ENCODE results near the gene PPEF1.
"Not testable (repeated sequence)": the region's sequence is repeated elsewhere in the genome, so short reads cannot be mapped to it uniquely, and the experiment has no call there.

The PPEF1 gene

DNA sequence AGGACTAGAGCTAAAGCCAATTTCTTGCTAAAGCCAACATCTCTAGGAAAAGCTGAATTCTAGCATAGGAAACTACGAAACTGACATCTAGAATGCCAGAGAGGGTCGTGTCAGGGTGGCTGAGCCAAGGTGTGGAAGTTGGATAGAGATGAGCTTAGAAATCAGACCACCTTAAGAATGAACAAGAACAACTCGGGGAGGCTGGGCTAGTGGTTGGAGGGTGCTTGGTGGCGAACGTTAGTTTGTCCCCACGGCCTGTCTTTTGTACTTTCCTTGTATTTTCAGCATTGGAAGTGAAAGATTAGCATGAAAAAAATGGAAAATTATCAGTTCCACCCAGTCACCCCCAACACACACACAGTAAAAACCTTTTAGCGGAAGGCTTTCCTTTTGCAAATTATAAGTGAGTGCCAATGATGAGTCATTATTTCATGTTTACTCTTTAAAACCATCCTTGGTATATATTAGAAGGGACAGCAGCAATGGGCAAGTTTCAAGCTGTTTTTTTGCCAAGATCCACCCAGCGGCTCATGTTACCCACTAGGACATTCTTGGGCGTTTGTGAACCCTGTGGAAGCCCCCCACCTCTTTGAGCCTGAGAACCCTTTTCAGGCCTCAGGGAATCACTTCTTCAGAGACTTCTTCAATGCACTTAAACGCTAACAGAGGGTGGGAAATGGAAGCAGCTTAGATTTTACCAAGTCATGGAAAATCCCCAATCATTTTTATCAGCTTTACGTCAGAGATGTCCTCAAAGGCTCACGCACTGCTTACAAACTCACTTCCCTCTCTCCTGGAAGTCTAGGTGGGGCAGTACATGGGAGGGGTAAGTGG, 4.9 kb upstream of the PPEF1 start:
- DNase-seq: no peak

DNA sequence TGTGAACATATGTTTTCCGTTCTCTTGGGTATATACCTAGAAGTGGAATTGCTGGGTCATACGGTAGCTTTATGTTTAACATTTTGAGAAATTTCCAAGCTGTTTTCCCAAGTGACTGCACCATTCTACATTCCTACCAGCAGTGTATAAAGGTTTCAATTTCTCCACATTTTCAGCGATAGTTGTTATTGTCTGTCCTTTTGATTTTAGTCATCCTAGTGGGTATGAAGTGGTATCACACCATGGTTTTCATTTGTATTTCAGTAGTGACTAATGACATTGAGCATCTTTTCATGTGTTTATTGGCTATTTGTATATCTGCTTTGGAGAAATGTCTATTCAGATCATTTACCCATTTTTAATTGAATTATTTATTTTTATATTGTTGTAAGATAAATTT, 2.4 kb downstream of the PPEF1 start:
- DNase-seq: no peak

DNA sequence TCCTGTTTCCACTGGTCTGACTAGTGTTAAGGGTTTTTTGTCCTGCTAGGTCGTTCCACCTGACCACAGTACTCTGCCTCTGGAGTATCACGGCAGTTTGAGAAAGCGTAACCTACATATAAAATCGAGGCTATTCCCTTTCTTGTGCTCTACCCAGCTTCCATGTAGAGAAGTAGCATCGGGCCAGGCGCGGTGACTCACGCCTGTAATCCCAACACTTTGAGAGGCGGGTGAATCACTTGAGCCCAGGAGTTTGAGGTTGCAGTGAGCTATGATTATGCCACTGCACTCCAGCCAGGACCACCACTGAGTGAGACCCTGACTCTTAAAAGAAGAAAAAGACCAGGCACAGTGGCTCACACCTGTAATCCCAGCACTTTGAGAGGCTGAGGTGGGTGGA, 7.5 kb downstream of the PPEF1 start:
- DNase-seq: no peak

DNA sequence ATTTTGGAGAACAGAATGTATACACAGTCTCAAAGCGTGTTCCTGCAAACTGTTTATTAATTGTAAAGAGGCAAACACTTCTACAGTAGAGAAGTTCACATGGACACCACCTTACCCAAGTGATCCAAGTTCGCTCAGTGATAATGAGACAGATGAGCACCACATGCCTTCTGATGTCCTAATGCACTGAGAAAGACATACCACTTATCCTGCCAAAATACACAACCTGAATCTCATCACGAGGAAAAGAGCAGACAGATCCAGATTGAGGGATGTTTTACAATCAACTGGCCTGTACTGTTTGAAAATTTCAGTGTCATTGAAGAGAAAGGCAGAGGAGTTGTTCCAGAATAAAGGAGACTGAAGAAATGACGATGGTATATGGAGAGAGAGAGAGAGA, 12.4 kb downstream of the PPEF1 start:
- no peak for DNase-seq

DNA sequence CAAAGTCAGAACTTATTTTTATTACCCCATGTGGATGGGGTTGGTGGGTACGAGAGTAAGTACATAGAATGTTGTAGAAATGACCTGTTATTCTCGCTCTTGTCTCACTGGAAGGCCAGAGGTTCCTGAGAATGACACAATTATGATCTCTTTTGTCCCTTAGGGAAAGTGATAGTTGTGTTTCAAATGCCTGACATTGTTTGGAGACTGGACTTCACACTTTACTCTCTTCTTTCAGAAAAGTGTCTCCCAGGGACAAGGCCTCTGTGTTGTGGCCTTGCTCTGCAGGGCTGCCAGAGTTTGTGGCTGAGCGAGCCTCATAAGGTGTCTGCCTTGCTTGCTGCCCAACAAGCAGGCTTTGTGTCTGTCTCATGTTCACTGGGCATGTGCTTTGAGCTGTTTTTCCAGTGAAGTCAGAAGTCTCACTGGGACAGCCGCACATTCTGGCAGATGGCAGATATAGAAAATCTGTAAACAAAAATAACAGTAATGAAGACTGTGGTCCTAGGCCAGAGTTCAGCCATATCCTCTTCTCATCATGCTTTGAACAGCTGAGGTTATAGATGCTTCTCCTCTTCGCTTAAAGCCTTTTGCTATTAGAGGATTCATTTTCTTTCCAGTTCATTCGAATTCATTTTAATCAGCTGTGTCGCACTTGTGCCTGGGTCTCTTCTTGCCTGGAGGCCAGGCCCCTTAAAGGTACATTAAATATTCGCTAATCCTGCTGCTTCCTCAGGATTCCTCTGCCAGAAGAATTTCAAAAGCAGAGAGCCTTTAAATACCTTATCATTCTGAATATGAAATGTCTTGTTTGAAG, 14.4 kb downstream of the PPEF1 start:
- DNase-seq: no peak

DNA sequence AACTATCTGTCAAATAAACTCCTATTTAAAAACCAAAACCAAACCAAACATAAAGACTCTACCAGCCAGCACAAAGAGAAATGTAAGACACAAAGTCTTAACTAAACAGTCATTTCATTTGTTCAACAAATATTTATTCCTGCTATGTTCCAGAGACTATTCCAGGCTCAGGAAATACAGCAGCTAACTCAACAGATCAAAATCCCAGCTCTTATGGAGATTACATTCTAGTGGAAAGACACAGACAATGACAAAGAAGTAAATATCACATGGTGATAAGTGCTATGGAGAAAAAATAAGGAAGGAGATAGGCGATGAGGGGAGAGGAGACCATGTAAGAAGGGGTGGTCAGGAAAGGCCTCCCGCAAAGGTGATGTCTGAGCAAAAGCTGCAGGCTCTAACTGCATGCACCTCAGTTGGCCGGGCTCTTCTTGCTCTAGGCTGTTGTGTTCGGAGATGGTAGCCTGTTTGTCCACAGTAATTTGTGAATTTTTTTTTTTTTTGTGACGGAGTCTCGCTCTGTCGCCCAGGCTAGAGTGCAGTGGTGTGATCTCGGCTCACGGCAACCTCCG, 15.1 kb downstream of the PPEF1 start:
- DNase-seq: no peak

DNA sequence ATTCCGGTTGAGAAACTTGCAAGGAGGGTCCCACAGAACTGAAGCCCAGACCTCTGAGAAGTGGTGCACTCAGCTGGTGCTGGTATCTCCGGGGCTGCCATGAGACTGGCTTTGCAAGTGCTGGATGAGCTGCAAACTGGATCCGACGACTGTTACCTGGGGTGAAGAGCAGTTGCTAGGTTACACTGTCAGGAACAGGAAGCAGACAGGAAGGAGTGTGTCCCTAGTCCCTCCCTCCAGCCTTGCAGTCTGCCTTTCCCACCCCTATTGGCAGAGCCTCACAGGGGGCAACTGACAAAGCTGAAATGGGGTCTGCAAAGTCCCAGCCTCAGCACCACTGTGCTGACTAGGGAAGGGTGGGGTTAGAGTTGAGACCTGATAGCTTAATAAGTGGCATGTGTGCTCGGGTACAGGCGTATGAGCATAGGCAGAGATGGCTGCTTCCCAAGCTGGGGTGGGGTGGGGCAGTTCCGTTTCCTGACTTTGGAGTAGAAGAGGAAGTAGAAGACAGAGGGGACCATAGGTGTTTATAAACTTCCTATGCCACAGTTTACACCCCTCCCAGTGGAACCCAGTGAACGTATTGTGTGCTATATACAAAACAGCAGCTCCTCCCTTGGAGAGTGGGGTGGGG, 18.0 kb downstream of the PPEF1 start:
- DNase-seq: no peak

DNA sequence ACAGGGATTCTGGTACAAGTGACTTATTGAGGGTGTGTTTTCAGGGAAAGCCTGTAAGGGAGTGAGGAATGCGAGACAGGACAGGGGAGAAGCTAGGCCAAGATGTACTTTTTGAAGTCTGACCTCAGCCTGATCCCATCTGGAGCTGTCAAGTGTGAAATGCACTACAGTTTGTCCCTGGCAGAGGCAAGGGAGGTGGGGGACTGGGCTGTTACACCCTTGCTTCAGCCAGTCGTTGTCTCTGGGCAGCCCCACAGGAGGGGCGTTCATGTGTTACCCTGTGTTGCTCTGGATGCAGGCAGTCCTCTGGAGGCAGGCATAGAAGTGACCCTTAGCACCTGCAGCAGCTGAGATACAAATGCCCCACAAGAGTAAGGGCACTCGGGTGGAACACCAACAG, 25.8 kb downstream of the PPEF1 start:
- no peak for DNase-seq

DNA sequence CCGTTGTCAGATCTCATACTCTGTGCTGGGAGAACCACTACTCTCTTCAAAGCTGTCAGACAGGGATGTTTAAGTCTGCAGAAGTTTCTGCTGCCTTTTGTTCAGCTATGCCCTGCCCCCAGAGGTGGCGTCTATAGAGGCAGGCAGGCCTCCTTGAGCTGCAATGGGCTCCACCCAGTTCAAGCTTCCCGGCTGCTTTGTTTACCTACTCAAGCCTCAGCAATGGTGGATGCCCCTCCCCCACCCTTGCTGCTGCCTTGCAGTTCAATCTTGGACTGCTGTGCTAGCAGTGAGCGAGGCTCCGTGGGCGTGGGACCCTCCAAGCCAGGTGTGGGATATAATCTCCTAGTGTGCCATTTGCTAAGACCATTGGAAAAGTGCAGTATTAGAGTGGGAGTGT, 32.2 kb downstream of the PPEF1 start:
- DNase-seq: not testable (repeated sequence)

DNA sequence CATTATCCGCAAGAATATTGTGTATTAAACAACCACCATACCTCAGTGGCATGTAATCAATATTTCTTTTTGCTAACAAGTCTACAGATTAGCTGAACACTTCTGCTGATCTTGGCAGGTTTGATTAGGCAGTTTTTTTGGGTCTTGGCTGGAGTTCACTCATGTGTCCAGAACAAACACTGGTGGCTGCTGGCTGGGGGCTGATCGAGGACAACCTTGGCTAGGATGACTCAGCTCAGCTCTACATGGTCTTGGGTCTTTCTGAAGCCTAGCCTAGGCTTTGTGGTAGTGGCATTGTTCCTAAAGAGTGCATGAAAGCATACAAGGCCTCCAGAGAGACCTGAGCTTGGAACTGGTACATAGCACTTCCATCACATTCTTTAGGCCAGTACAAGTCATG, 41.1 kb downstream of the PPEF1 start:
- DNase-seq: no peak

DNA sequence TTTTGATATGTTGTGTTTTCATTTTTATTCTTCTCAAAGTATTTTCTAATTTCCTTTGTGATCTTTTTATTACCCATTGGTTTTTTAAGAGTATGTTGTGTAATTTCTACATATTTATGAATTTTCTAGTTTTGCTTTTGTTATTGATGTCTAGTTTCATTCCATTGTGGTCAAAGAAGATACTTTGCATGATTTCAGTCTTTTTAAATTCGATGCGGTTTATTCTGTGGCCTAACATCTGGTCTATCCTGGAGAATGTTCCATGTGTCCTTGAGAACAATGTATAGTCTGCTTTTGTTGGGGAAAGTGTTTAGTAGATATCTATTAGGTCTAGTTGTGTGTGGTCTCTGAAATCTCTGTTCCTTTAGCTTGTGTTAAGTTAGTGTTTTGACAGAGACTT, 46.2 kb downstream of the PPEF1 start:
- no peak for DNase-seq

DNA sequence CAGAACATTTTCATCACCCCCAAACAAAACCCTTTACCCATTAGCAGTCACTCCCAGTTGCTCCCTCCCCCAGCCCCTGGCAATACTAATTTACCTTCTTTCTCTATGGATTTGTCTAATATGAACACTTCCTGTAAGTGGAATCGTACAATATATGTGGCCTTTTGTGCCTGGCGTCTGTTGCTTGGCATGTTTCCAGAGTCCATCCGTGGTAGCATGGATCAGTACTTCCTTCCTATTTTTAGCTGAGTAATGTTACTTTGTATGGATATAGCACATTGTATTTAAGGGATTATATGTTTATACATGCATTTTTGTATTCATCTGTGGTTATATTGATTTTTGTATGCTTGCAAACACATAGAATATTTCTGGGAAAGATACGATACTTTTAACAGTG, 48.2 kb downstream of the PPEF1 start:
- no peak for DNase-seq

DNA sequence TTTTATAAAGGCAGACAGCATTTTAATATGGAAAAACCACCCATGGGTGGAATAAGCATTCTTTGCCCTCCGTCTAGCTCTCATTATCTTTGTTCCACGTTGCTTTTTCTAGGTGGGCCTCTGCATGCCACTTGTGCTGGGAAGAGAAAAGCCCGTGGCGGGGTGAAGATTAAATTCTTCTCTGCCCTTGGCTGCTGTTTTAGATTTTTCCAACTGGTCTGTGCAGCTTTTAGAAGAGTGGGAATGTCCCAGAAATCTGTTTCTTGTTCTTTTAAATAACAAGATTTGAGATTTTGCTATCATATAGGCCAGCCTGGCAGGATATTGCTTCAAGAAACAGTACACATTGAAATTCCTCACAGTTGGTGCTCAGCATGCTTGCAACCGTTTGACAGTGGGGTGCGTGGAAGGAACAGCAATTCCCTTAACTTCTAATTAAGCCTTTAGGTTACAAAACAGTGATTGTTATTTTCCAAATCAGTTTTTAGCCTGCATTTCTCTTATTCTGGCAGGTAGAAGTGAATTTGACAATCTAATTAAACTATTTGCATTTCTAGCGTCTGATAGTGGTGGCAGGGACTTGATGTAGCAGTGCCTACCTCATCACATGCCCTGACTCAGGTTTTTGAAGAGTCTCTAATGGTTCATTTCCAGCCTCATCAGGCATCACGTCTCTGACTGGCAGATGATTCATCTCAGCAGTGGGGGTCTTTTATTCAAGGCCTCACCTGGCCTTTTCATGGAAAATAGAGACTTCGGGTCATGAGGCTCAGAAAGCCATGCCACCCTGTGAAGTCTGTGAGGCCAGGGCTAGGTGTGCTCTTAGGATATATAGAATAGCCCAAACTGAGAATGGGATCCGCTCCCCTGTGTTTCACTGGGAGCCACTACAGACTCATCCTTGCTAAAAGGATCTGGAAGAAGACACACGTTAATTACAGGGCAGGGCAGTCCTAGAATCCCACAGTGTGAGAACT, 50.8 kb downstream of the PPEF1 start:
- DNase-seq: no peak

DNA sequence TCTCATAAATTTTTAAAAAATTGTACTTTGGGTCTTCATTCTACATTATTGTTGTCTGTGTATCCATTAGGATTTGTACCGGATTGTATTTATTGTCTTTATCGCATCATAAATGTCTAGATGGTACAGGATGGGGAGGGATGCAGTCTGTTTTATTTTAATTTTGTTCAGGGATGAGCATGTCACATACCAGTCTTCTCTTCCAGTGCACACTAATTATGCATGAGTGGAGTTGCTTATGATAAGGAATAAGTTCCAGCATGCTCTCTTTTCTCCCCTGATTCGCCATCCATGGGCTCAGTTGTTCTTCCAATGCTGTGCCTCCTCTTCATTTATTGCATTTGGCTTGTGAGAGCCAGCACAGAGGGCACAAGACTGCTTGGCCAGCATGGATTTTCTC, 54.3 kb downstream of the PPEF1 start:
- no peak for DNase-seq

DNA sequence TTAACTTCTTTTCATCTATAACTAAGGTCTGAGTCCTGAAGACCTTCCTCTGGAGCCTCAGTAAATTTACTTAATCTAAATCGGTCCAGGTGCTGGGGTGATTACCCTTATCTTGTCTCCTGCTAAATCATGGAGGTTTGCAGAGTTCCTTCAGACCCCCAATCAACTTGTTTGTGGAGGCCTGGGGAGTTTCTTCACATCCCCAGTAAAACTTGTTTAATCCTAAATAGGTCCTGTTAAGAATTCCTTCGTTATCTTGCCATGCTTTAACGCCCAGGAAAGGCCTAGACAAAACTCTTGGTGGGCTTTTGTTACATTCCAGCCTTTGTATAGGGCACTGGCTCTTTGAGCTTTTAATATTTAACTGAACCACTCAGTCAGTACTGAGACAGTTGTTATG, 55.7 kb downstream of the PPEF1 start:
- DNase-seq: not testable (repeated sequence)

DNA sequence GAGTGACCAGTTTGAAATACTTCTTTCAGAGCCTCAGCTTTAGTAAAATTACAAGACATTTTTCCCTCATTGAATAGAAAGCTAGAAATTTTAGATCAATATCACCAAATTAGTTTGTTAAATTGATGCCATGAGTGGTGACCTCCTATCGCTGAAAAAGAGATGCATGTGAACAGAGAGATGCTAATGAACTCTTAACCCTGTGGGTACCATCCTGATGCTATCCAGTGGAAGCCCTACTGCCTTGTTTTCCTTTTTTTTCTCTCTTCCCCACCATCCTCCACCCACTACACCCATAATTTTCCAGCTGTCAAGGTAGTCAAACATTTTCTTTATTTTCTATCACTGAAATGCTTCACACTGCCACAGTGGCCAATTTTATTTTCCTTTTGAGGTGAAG, 61.9 kb downstream of the PPEF1 start:
- DNase-seq: no peak

DNA sequence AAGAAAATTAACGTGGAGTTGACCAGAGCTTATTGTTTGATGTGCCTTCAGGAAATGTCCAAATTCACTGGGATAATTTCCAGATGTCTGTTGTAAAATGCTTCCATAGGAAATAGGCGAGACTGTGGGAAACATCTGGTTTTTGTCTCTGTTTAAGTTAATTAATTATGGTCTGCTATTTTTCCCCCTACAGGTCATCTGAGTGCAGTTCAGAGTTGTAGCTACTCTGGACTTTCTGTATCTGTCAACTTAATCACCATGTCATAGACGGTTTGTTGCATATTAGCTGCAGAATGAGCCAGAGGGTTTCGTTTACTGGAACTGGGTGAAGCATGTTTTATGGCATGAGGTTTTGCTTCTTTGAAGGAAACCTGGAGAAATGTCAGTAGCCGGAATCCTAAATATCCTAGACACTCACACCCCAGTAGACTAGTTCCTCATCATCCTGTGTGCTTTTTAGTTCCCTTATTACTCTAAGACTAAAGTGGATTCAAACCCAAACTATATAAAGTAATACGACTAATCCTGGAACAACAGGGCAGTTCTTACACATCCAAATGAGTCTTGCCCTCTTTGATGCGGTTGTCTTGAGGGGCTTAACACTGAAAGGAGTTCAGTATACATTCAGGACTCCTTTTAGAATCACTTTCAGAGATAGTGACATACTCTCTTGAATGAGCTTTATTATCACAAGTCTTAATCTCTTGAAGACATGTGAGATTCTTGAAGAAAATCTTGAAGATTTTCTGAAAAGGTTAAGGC, 62.5 kb downstream of the PPEF1 start:
- no peak for DNase-seq

DNA sequence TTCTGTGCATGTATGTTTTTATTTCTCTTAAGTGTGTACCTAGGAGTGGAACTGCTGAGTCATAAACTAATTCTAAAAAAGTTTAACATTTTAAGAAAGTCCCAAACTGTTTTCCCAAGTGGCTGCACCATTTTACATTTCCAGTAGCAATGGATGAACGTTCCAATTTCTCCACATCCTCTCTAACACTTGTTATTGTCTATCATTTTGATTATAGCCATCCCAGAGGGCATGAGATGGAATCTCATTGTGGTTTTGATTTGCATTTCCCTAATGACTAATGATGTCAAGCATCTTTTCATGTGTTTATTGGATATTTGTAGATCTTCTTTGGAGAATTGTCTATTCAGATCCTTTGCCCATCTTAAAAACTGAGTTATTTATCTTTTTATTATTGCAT, 82.5 kb downstream of the PPEF1 start:
- DNase-seq: no peak

DNA sequence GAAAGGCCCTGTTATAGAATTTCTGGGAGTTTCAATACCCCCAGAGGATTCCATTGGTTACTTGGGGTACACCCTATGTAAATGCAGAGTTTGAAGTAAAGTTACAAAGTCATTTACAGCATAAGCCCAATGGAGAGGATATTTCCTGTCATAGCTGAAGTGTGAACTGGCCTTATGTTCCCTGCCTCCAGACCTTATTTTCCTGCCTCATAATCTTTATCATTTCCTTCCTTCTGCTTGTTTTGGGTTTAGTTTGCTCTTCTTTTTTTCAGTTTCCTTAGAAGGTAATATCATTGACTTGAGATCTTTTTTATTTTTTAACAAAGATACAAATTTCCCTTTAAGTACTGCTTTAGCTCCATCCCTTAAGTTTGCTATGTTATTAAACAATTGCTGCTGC, 85.4 kb downstream of the PPEF1 start:
- no peak for DNase-seq

DNA sequence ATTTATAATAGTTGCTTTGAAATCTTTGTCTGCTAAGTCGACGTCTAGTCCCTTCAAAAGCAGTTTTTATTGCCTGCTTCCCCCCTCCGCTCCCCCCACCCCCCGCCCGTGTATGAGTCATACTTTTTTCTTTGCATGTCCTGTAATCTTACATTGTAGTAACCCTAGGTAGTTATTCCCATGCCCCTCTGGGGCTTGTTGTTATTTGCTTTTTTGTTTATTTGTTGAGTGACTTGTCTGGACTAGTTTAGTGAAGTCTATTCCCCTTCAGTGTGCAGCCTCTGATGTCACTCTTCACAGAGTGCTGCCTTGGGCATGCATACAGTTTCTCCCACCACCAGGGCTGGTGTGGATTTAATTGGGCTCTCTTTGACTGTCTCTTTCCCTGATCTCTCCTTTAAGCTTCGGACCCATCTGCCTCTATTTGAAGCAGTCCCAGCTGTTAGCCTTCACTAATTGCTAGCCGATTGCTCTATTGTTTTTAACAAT, 86.2 kb downstream of the PPEF1 start:
- DNase-seq: no peak

DNA sequence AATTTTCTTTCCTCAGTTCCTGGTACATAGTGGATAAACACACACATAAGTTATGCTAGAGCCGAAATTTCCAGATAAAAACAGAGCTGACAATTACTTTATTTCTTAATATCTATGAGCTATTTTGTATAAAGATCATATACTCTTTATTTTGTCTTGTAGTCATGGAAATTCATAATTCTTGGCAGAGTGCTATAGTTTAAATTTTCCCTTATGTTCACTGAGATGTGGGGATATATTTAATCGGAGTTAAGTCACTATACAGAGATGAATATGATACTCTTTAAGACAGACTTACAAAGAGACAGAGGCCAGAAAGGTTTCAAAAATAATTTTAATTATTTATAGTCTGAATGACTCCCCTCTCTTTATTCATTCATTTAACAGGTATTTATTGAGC, 89.7 kb downstream of the PPEF1 start:
- no peak for DNase-seq

Measured in right forelimb (tissue), 1 donor.